ENCODE results near the gene WFDC12.

Gene WFDC12

DNA sequence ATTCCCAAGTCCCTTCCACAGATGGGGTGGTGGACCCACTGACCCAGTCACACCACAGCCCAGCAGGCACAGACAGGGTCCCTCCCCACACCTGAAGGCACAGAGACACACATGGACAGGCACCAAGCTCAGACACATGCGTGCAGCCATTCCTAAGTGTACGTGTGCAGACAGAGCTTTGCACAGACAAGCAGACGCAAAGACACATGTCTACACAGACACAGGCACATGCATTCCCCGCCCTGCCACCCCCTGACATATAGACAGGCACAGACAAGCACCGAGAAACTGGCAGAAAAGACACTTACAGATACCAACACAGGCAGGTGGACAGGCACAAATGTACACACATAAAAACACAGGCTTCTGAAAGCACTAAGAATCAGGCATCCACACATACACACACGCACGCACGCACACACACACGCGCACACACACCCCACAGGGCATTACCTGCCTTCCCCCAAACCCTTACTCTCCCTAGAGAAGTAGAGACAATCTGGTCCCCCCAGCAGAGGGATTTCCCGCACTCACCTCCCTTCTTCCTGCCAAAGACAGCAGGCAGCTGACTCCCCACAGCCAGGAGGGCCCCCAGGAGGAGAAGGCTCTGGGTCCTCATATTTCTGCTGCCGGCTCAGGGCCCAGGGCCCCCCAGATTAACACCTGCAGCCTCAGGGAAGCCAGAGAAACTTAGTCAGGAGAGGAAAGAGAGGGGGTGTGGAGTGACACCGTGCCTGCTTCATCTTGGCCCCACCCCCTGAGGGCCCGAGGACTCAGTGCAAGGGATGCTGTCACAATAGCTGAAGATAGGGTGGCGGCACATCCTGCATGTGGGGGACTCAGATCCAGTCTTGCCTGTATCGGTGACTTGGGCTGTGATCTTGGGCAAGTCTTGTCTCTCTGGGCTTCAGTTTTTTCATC lies 9.5 kb downstream of the WFDC12 start, which contains the start of gene WFDC5:
WFDC5 (minus strand) TSS at position 710 of the 921 bp plus-strand sequence; CDS start at position 619, 91 bp downstream.
- DNase-seq, result no peak

DNA sequence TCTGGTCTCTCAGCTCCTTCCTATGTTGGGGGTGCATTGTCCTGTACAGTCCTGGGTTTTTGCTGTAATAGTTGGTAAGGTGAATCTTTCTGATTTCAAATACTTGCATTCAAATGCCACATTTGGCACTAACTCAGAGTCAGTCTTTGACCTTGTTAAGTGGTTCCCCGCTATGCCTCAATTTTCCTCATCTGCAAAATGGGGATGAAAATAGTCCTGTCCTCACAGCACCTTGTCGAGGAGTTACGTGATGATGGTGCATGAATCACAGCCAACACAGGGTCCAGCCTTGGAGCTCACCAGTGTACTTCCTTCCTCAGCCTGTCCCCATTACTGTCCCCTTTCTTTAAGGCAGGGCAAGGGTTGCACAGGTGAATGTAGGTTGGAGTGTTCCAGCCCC lies 10.4 kb downstream of the WFDC12 start:
- DNase-seq, result no peak

GRCh38 chr20:45112754-45113153 lies 11.5 kb downstream of the WFDC12 start:
- no peak for DNase-seq

DNA sequence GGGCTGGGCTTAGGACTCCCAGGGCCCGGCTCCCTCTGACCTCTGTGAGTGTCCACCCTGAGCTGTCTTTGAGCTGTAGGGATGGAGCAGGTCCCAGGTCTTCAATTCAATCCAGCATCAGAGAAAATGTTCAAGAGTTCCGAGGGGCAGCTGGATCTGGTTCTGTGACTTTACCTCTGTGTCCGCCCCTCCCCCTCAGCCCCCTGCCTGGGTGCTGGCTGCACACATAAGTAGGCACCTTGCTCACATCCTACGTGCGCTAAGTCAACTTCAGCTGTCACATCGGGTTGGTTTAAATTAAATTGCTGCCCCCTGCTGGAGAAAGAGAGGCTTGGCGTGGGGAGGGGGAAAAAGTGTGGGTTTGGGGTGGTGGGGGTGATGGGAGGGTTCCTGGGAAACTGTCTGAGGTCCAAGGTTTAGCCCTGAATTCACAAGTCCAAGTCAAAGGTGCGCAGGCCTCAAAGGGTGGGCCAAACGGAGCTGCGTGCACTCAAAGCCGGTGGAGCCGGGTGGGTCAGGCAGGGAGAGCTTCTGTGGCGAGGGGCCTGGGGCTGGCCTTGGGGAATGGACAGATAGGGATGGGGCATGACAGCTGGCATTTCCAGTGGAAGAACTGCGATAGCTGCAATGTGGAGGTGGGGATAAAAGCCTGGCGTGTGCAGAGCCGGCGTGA lies 12.3 kb downstream of the WFDC12 start:
- DNase-seq, result no peak

DNA sequence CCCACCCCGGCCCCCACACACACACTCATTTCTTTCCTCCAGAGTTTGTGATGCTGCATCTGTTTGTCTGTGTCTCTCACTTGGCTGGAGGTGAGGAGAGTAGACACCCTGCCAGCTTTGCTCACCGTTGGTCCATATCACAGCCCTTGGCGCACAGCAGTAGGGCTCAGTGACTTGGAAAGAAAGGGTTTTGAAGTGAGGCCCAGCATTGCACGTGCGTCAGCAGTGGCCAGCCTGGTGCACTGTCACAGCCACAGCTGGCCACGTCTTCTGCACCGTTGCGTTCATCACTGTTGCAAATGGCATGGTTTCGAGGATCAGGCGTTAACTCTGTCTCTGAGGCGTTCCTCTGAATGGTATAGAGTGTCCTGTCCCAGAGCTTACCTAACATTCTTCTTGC lies 13.0 kb downstream of the WFDC12 start:
- DNase-seq, result no peak

DNA sequence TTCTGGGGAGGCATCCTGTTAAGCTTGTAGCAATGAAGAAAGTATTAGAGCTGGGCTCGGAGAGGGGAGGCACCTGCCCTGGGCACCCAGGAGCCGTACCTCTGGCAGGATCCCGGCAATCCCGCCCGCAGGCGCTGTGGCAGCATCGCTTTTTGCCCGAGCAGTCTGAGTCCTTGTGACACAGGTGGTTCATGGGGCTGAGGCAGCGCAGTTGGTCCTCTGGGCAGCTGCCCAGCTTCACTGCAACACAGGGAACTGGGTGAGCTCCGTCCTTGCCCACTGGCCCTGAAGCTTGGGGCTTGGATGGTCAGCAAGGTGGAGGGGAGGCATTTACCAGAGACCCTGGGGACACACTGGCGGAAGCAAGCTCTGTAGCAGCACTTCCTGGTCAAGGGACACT lies 14.0 kb downstream of the WFDC12 start:
- DNase-seq, result no peak

- no peak for DNase-seq
Measured at GRCh38 chr20:45109634-45110033, 14.6 kb downstream of the WFDC12 start.

GRCh38 chr20:45105317-45105716 lies 18.9 kb downstream of the WFDC12 start:
- no peak for DNase-seq

DNA sequence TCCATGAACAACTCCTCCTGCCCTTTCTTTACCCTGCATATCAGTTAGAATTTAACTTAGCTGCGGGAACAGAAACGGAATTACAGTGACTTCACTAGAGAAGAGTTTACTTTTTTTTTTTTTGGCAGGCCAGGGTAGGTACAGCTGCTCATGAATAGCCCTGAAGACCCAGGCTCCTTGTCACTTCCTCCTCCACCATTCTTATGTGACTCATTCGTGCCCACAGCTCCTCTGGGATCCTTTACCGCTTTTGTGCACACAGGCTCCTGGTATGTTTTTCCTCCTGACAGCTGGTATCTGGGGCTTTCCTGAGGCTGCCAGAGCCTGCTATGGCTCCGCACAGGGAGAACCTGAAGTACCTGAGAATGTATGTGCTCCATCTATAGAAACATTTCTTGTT lies 19.5 kb downstream of the WFDC12 start:
- no peak for DNase-seq

- DNase-seq, result no peak
Measured at GRCh38 chr20:45103072-45103471, 21.2 kb downstream of the WFDC12 start.

GRCh38 chr20:45101333-45101850 lies 22.9 kb downstream of the WFDC12 start:
- DNase-seq, result no peak

DNA sequence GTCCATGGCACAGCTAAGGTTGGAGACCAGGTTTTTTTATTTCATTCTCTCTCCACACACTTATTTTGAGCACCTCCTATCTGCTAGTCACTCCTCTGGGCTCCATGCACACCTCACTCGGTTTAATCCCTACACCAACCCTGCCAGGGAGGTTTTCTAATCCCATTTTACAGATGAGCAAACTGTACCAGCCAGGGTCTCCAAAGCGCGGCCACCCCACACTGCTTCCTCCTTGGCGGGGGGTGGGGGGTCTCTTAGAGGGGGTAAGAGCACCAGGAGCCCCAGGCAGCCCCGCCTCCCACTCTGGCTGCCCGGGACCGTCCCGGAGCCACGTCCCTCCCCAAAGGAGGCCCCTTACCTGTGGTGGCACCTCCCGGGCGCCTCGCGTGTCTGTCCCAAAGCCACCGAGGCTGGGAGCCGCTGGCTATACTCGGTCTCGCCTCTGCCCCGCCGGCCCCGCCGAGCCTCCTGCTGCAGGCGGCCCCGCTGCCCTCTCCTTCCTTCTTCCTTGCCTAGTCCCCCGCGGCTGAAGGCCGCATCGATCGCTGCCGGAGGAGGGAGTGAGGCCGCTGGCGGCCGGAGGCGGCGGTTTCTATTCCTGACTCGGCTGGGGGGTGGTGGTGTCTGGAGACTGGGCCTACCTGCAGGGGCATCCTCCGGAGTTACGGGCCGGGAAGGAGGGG lies 23.6 kb downstream of the WFDC12 start, which contains the start of gene KCNS1:
KCNS1 (minus strand) TSS at position 565 of the 683 bp plus-strand sequence. CDS start 1,891 bp downstream, outside the sequence.
- DNase-seq, result no peak

GRCh38 chr20:45098103-45098773 lies 26.0 kb downstream of the WFDC12 start:
- DNase-seq, result no peak

DNA sequence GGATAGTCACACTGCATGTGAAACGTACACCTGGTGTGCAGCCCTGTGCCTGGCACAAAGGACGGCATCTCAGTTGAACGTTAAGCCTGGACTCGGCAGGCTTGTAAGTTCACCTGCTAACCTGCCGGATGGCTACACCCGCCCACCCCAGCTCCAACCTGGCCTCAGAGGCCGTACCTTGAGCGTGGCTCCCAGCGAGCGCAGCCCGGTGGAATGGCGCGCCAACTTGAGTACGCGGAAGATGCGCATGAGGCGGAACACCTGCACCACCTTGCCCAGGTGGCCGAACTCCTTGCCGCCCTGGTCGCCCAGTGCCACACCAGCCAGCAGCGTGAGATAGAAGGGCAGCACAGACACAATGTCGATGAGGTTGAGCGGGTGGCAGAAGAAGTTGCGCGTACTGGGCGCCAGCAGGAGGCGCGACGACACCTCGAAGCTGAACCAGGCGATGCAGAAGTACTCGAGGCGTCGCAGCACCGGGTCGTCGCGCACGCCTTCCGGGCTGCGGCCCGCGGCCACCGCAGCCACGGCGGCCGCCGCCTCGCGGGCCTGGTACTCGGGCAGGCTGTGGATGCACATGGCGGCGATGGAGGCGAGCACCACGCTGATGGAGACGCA lies 26.7 kb downstream of the WFDC12 start:
- no peak for DNase-seq

DNA sequence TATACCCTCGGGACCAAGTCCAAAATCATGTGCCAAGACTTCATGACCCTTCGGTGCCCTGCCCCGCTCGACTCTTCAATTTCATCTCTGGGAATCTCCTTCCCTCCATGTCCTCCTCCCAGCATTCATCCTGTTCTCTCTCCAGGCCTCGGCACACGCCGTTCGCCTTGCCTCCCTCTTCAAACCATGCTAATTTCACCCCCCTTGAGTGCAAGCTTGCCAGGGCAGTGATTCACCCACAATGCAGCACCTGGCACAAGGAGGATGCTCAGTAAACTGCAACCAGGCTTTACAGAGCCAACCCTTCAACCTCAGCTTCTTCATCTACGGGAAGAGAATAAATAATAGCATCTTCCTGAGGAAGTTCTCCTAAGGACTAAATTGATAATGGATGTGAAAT lies 27.5 kb downstream of the WFDC12 start:
- DNase-seq, result no peak

DNA sequence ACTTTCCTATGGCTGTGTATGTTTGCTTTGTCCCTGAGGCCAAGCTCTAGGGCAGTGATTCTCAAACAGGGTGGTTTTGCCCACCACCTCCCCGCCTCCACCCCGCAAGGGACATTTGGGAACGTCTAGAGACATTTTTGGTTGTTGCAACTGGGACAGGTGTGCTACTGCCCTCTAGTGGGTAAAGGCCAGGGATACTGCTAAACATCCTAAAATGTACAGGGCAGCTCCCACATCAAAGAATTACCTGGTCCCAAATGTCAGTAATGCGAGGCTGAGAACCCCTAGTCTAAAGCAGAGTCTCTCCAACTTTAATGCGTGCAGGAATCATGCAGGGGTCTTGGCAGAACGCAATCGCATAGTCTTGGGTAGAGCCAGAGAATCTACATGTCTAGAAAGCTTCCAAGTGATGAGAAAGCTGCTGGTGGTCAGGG lies 28.4 kb downstream of the WFDC12 start:
- DNase-seq, result peak; percentile 76

DNA sequence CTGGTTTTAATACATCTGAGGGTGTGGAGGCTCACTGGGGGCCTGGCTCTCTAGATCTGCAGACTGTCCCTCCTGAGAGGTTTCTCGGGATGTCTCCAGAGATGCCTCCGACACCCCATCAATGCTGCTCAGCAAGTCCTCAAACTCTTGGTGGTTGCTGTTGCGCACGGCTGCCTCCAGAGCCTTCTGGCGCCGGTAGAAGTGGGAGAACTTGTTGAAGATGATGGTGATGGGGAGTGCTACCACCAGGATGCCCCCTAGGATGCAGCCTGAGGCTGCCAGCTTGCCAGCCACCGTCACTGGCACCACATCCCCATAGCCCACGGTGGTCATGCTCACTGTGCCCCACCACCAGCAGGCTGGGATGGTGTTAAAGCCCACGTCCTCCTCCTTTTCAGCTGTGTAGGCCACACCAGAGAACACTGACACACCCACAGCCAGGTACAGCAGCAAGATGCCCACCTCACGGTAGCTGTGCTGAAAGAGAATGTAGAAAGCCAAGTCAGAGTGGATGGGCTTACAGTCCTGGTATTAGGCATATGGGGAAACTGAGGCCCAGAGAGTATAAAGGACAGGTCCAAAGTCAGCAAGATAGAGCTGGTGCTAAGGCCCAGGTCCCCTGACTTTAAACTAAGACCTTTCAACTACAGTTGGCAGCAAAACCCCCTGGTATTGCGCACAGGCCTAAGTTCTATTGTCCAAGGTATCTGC lies 29.2 kb downstream of the WFDC12 start:
- DNase-seq, result no peak

DNA sequence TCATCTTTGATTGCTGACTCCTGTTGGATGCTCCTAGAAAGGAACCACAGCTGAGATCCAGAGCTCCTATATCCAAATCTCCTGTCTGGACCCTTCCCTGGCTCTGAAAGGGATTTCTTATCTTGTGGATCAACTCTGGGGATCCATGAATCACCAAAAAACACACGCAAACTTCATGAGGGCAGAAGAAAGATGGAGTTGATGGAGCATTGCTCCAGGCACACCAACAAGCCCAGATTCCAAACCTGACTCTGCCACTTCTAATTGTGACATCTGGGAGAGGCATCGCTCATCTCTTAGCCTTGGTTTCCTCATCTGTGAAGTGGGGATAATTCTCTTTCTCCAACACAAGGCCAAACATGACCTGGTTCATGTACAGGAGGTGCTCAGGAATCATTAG lies 30.1 kb downstream of the WFDC12 start:
- no peak for DNase-seq

DNA sequence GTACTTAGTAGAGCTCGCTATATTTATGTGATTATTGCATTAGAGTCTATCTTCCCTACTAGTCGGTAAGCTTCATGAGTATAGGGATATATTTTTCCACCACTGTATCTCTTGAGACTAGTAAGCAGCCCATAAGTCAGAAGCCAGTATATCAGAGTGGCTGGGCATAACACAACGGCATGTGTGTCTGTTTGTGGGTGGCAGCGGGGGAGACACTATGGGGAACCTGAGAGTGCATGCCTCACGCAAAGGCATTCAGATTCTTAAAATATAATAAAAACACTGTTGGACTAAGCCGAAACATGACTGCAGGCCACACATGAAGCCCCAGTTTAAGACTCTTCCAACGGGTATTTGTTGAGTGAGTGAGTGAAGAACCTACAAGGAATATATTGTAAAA lies 31.4 kb downstream of the WFDC12 start:
- no peak for DNase-seq

DNA sequence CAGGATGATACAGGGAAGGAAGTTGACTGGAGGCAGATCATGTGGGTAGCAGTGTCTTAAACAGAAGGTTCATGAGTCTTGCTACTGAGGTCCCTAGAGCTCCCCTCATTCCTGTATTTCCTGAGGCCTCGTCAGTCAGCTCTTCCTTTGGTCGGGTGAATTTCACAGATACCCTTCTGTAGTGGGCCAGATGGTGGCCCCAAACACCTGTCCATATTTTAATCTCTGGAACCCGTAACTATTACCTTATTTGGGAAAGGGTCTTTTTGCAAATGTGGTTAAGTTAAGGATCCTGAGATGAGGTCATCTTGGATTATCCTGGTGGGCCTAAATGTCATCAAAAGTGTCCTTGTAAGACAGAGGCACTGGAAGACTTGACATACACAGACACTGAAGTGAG lies 32.9 kb downstream of the WFDC12 start:
- no peak for DNase-seq

- DNase-seq, result no peak
Measured at GRCh38 chr20:45090481-45090880, 33.8 kb downstream of the WFDC12 start.

All from activated CD8-positive, alpha-beta memory T cell treated with anti-CD3 and anti-CD28 coated beads for 24 hours (primary cell).